ENCODE data around the gene IFT172.
"Not testable (repeated sequence)": the region's sequence is repeated elsewhere in the genome, so short reads cannot be mapped to it uniquely, and the experiment has no call there.

Gene IFT172

GRCh38 chr2:27427863-27428212, 61.7 kb downstream of the IFT172 start:
- in situ Hi-C loops (cut with MboI; ENCODE audit: low sequenced_read_pairs) = no loop called here

DNA sequence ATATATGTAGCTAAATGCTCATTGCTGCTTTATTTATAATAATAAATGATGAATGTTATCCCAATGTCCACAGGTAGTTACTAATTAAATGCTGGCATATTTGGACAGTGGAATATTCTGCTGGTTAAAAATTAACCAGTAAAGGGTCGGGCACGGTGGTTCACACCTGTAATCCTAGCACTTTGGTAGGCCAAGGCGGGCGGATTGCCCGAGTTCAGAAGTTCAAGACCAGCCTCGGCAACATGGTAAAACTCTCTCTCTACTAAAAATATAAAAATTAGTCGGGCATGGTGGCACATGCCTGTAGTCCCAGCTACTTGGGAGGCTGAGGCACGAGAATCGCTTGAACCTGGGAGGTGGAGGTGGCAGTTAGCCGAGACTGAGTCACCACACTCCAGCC, 64.5 kb downstream of the IFT172 start:
- in situ Hi-C loops (cut with MboI; ENCODE audit: low sequenced_read_pairs) = not testable (repeated sequence)

DNA sequence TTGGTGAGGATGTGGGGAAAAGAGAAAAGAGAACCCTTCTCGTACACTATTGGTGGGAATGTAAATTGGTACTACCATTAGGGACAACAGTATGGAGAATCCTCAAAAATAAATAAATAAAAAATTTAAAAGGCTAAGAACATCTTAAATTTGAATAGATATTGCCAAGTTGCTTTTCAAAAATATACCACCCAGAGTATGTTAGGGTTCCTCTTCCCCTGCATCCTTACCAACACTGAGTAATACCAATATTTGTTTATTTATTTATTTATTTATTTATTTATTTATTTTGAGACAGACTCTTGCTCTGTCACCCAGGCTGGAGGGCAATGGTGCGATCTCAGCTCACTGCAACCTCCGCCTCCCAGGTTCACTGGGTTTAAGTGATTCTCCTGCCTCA, 66.6 kb downstream of the IFT172 start:
- in situ Hi-C loops (cut with MboI; ENCODE audit: low sequenced_read_pairs) = no loop called here

- in situ Hi-C loops (cut with MboI; ENCODE audit: low sequenced_read_pairs) = no loop called here
Measured at GRCh38 chr2:27421660-27422250, 67.8 kb downstream of the IFT172 start.

DNA sequence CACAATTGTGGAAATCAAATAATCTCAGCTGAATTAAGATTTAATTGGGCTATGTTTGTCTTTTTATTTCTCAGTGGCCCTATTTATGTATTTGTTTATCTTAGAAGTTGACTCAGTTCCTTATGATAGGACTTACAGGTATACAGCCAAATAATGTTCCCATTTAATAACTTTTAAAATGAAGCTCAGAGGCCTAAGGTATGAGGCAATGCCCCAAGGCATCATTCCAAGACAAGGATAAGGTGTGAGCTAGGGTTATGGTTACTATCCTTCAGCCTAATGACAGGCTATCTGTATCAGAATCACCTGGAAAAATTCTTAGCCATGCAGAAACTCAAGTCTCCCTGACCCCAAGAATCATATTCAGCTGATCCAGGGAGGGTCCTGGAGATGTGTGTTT, 68.5 kb downstream of the IFT172 start:
- in situ Hi-C loops (cut with MboI; ENCODE audit: low sequenced_read_pairs) = no loop called here

- in situ Hi-C loops (cut with MboI; ENCODE audit: low sequenced_read_pairs) = no loop called here
Measured at GRCh38 chr2:27416151-27416550, 73.4 kb downstream of the IFT172 start.

- in situ Hi-C loops (cut with MboI; ENCODE audit: low sequenced_read_pairs) = no loop called here
Measured at GRCh38 chr2:27412419-27413152, 77.0 kb downstream of the IFT172 start.

- in situ Hi-C loops (cut with MboI; ENCODE audit: low sequenced_read_pairs) = no loop called here
Measured at GRCh38 chr2:27409321-27410073, 80.0 kb downstream of the IFT172 start, which contains the start of gene PPM1G. Gene PPM1G (minus strand): TSS chr2:27409591. CDS start chr2:27409422, 169 bp downstream.

DNA sequence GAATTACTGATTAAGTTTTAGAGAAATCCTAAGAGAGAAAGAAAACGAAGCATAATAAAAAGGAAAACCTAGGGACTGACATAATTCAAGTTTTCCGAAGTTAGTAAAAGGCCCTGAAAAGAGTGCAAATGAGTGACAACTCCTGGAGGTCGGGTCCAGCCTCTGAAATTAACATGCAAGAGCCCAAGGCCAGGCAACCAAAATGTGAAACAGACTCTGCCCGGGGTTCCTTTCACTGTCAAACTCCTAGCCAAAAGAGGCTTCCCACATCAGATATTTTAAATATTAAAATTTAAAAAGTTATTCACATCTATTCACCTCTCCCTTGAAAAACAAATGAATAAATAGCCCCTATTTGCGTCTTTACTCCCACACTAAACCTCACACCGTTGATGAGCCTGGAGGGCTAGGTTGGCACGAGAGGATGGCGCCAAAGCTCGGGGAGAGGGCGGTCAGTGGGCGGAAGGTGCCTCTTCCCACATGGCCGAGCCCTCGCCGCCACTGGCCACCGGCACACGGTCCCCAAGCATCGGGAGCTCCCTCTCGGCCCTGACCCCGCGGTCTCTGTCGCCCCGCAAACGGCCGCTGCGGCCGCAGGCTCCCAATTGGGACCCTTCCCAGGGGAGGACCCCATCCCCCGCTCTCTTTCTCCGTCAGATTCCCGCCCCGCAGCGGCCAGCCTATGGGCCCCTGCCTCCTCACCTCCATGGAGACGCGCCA, 80.8 kb downstream of the IFT172 start:
- in situ Hi-C loops (cut with MboI; ENCODE audit: low sequenced_read_pairs) = no loop called here

GRCh38 chr2:27407798-27408491, 81.6 kb downstream of the IFT172 start:
- in situ Hi-C loops (cut with MboI; ENCODE audit: low sequenced_read_pairs) = no loop called here

GRCh38 chr2:27400348-27401135, 89.0 kb downstream of the IFT172 start:
- in situ Hi-C loops (cut with MboI; ENCODE audit: low sequenced_read_pairs) = no loop called here

DNA sequence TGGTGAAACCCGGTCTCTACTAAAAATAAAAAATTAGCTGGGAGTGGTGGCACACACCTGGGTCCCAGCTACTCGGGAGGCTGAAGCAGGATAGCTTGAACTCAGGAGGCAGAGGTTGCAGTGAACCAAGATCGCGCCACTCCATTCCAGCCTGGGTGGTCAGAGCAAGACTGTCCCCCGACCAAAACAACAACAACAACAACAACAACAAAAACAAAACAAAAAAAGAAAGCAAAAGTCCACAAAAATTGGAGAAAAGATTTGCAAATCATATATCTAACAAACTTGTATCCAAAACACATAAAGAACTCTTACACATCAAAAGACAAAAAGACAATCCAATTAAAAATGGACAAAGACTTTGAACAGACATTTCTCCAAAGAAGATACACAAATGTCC, 90.6 kb downstream of the IFT172 start:
- in situ Hi-C loops (cut with MboI; ENCODE audit: low sequenced_read_pairs) = no loop called here

Data from HL-60/S4 treated with phorbol 12-myristate 13-acetate at 8.2 ng/mL for 4 days and 3 days (cell line).